AG20443 (cell line): ENCODE data around the gene CLEC4M.
"Not testable (repeated sequence)": the region's sequence is repeated elsewhere in the genome, so short reads cannot be mapped to it uniquely, and the experiment has no call there.

Experiments
- DNase-seq: peaks from one replicate; pipeline ENCODE4 v3.0.0; 2012; ENCODE audit warnings: low spot score, mixed read lengths

CLEC4M gene

DNA sequence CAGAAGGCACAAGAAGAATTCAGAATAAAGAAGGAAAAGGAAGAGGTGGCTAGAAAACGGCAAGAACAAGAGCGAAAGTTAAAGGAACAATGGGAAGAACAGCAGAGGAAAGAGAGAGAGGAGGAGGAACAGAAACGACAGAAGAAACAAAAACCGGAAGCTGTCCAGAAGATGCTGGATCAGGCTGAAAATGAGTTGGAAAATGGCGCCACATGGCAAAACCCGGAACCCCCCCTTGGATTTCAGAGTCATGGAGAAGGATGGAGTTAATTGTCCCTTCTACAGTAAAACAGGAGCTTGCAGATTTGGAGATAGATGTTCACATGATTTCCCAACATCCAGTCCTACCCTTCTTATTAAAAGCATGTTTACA lies 22.4 kb upstream of the CLEC4M start:
- no peak for DNase-seq

GRCh38 chr19:7742575-7742974 lies 20.5 kb upstream of the CLEC4M start:
- no peak for DNase-seq

GRCh38 chr19:7742991-7743390 lies 20.1 kb upstream of the CLEC4M start:
- DNase-seq: no peak

DNA sequence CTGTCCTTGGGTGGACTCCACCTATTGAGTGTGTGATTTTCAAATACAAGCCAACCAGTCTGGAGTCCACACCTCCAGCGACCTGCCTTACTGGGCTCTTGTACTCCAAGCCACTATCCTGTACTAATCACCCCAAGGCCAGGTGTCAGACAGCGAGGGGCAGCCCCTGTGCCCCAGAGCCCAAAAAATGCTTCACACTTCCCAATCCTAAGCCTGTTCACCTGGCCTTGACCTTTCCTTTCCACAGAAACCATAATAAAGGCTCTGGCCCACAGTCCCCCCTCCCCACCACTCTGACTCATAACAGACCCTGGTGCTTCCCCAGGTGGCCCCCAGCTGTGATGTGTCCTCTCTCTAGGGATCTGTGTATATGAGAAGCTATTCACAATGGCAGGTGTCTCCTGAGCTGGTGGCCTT lies 19.6 kb upstream of the CLEC4M start:
- DNase-seq: no peak

GRCh38 chr19:7744199-7744786 lies 18.8 kb upstream of the CLEC4M start:
- DNase-seq: no peak

GRCh38 chr19:7744871-7745650 lies 18.0 kb upstream of the CLEC4M start:
- no peak for DNase-seq

DNA sequence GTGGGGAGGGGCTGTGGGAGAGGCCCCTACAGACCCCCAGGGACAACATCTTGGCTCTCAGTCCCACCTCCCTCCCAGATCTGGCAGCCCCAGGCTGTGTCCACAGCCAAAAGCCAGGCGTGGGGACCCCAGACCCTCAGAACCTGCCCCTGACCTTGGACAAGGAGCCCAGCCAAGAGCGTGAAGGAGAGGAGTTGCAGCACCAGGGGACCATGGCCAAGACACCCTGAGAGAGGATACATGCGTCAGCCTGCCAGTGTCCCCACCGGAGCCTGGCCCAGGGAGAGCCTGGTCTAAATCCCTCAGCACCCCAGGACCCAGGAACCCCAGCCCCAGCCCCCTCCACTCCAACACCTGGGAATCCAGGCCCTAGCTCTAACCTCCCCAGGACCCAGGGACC lies 16.7 kb upstream of the CLEC4M start:
- not testable (repeated sequence) for DNase-seq

- no peak for DNase-seq
Observed at GRCh38 chr19:7746903-7747884, 15.8 kb upstream of the CLEC4M start, which contains the start of gene CD209. CD209 (minus strand) TSS chr19:7747534; CDS start chr19:7747511, 23 bp downstream.

DNA sequence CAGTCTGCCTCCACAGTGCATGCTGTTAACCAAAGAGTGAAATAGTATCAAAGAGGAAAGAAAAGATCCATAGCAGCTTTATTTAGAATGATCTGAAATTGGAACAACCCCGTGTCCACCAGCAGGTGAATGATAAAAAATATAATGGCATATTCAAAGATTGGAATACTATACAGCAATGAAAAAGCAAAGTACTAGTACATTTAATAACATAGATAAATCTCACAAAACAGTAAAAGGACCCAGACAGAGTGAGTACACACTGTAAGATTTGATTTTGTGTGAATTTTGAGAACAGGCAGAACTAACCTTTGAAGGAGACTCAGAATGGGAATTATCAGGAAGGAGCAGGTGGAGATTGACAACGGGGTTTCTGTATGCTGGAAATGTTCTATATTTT lies 14.9 kb upstream of the CLEC4M start:
- no peak for DNase-seq

- no peak for DNase-seq
Observed at GRCh38 chr19:7748756-7749155, 14.3 kb upstream of the CLEC4M start.

DNA sequence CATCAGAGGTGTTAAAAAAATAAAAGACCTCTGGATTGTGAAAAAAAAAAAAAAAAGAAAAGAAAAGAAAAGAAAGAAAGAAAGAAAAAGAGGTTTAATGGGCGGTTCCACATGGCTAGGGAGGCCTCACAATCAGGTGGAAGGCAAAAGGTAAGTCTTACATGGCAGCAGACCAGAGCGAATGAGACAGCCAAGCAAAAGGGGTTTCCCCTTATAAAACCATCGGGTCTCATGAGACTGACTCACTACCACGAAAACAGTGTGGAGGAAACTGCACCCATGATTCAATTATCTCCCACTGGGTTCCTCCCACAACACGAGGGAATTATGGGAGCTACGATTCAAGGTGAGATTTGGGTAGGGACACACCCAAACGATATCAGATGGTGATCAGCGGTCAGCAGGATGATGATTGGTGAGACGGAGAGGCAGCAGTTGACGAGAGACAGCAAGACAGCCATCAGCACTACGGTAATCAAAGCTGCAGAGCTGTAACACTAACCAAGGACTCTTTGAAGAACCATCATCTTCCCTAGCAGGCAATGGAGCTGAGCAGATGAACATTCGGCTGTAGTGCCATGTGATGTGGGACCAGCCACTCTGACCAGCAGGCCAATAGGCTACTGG lies 11.8 kb upstream of the CLEC4M start:
- DNase-seq: no peak

- DNase-seq: no peak
Observed at GRCh38 chr19:7756258-7756657, 6.8 kb upstream of the CLEC4M start.

- DNase-seq: no peak
Observed at GRCh38 chr19:7757358-7757757, 5.7 kb upstream of the CLEC4M start.

GRCh38 chr19:7759156-7759555 lies 3.9 kb upstream of the CLEC4M start:
- no peak for DNase-seq

- no peak for DNase-seq
Observed at GRCh38 chr19:7763696-7764095, 653 bp downstream of the CLEC4M start.

GRCh38 chr19:7764157-7764556 lies 1.1 kb downstream of the CLEC4M start:
- not testable (repeated sequence) for DNase-seq

GRCh38 chr19:7765043-7765442 lies 2.0 kb downstream of the CLEC4M start:
- not testable (repeated sequence) for DNase-seq

- no peak for DNase-seq
Observed at GRCh38 chr19:7766535-7766934, 3.5 kb downstream of the CLEC4M start.

DNA sequence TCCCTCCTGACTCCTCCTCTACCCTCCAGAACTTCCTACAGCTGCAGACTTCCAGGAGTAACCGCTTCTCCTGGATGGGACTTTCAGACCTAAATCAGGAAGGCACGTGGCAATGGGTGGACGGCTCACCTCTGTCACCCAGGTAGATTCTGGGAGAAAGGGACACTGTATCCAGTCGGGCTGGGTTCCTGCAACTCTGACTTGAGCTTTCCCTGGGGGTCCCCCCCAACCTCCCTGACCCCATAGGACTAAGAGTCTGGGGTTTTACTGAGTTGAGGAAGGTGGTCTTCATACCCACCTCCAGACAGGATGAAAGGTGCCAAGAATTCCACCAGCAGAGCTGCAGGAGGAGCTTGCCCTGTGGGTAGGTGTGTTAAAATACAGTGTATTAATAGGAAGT lies 4.4 kb downstream of the CLEC4M start:
- no peak for DNase-seq

GRCh38 chr19:7769171-7769570 lies 6.1 kb downstream of the CLEC4M start:
- DNase-seq: no peak

DNA sequence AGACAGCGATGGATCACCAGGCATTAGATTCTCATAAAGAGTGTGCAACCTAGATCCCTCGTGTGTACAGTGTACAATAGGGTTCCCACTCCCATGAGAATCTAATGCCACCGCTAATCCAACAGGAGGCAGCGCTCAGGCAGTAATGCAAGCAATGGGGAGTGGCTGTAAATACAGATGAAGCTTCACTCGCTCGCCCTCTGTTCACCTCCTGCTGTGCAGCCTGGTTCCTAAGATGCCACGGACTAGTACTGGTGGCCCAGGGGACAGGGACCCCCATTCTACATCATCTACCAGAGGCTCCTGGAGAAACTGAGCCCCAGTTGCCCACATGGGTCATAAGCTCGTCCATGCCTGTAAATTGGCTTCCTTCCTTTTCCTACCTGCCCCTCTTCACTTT lies 8.0 kb downstream of the CLEC4M start:
- no peak for DNase-seq

DNA sequence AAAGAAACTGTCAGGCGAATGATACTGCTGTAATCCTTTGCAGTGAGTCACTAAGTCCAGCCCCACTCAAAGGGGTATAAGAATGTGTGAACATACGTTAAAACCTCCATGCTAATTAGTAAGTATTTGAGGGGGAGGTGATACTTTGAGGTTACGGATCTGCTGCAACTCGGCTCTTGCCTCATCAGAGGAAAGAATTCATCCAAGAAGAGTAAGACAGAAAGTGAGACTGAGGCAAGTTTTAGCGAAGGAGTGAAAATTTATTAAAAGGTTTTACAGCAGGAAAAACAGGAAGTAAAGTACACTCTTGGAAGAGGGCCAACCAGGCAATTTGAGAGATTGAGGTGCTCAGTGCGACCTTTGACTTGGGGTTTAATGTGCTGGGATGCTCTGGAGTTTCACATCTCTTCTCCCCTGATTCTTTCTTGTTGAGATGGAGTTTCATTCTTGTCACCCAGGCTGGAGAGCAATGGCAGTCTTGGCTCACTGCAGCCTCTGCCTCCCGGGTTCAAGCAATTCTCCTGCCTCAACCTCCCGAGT lies 9.8 kb downstream of the CLEC4M start:
- DNase-seq: no peak
